GM19395 (cell line): Measurements from ENCODE around the gene KCNJ4.

Experiments used
- ATAC-seq: cut with Tn5 transposase; IDR thresholded peaks from one replicate; pipeline ENCODE4 v1.9.1; 2021; ENCODE audit warnings: mild to moderate bottlenecking, moderate library complexity; ENCODE audit not compliant: unreplicated experiment

The KCNJ4 gene

GRCh38 chr22:38455076-38455529, at the start of gene KCNJ4:
KCNJ4 (minus strand) TSS chr22:38455199; CDS start chr22:38428132, 27,067 bp downstream.
- no peak for ATAC-seq

DNA sequence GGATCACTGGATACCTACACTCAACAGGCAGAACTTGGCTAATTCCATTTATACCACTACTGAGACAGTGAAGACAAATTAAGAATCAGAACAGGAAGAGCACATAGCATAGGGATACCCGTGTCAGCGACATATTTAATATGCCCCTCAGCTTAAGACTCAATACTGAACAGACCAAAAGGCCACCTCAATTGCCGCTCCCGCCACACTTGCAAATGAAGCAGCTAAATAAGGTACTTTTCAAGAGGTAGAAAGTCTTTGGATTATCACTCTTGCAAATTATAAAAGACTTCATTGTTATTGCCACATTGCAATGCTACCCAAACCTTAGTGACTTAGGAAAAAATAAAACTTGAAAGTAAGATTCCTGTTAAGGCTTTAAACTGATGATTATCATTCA, 48.0 kb upstream of the KCNJ4 start:
- ATAC-seq, result no peak

DNA sequence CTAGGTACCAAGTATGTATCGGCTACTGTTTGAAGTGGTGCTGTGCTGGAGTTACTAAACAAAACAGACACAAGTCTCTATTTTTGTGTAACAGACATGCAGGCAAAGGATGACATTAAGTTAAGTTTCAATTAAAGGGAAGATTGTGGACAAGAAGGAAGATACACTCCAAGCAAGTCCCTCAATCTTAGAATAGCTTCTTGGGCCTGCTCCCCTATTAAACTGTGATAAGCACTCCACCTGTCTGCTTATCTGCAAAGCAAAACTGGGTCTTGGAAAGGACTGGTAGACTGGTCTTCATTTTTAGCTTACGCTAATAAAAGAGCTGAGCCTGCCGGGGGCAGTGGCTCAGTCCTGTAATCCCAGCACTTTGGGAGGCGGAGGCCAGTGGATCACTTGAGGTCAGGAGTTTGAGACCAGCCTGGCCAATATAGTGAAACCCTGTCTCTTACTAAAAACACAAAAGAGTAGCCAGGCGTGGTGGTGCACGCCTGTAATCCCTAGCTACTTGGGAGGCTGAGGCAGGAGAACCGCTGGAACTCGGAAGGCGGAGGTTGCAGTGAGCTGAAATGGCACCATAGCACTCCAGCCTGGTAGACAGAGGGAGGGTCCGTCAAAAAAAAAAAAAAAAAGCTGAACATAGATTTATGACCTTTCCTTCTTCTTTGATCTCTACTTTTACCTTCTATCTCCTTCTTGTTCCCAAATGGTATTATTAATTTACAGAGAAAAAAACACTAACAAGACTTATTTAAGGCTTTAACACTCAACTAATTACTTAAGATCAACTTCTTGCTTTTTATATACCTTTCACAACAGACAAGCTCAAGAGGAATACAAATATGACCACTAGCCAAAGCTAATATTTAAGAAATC, 47.0 kb upstream of the KCNJ4 start:
- no peak for ATAC-seq

- no peak for ATAC-seq
Observed at GRCh38 chr22:38497869-38498268, 42.9 kb upstream of the KCNJ4 start.

DNA sequence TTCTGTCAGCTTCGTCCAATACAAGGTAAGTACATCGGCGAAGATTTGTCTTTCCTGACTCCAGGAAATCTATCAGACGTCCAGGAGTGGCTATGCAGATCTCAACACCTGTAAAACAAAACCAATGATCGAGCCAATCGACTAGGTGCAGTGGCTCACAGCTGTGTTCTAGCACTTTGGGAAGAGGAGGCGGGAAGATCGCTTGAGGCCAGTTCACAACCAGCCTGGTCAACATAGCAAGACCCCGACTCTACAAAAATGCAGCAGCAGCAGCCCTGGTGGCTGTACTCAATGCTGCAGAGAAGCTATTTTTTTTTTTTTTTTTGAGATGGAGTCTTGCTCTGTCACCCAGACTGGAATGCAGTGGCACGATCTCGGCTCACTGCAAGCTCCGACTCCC, 39.9 kb upstream of the KCNJ4 start:
- no peak for ATAC-seq

DNA sequence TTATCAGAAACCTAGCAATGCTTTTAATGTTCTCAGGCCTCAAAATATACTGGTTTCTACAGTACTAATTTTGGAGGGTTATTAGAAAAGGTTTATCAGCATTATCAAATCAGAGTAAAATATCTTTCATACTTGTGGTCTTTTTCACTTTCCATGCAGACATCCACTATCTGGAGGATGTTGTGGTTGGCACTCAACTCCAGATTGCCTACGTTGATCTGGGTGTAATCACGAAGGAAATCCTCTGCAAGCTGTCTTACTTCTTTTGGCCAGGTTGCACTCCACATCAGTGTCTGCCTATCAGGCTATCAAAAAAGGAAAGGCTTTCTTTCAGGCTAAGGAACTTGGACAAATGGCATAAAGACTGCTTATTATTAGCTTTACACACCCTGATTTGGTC, 39.5 kb upstream of the KCNJ4 start:
- no peak for ATAC-seq

GRCh38 chr22:38491707-38492348, 36.8 kb upstream of the KCNJ4 start:
- ATAC-seq, result no peak

GRCh38 chr22:38490915-38491314, 35.9 kb upstream of the KCNJ4 start:
- no peak for ATAC-seq

DNA sequence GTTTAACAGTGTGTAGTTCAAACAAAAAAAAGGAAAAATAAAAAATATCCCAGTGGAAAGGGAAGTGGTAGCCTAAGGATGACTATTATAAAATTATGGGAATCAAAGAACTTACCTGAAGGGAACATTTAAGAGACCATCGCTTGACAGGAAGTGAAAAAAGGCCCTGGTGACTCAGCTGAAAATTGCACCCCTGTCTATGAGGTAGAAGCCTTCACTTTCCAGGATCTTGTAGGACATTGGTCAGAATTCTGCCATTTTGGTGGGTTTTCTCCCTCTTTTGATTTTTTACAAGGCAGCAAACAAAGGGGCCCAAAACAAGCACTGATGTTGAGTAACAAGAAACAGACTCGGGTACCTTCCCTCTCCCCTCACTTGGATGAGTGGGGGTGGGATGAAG, 35.5 kb upstream of the KCNJ4 start:
- no peak for ATAC-seq

- no peak for ATAC-seq
Observed at GRCh38 chr22:38489561-38490145, 34.7 kb upstream of the KCNJ4 start.

- ATAC-seq, result no peak
Observed at GRCh38 chr22:38489142-38489541, 34.1 kb upstream of the KCNJ4 start.

DNA sequence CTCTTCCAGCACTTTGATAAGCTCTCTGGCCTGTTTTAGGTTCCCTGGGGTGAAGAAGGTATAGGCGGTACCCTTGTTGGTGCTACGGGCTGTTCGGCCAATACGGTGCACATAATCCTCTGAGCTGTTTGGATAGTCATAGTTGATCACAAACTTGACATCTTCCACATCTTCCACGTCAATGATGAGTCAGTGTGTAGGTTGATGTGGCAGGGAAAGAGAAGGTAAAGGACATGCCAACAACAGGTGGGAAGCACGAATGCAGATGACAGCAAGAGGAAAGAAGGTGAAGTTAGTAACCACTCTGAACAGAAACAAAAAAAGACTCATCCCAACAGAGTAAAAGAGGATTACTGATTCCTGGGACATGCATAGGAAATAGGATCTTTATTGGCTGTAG, 32.9 kb upstream of the KCNJ4 start:
- ATAC-seq, result no peak

GRCh38 chr22:38485783-38486182, 30.8 kb upstream of the KCNJ4 start:
- no peak for ATAC-seq

- no peak for ATAC-seq
Observed at GRCh38 chr22:38484244-38484643, 29.2 kb upstream of the KCNJ4 start.

DNA sequence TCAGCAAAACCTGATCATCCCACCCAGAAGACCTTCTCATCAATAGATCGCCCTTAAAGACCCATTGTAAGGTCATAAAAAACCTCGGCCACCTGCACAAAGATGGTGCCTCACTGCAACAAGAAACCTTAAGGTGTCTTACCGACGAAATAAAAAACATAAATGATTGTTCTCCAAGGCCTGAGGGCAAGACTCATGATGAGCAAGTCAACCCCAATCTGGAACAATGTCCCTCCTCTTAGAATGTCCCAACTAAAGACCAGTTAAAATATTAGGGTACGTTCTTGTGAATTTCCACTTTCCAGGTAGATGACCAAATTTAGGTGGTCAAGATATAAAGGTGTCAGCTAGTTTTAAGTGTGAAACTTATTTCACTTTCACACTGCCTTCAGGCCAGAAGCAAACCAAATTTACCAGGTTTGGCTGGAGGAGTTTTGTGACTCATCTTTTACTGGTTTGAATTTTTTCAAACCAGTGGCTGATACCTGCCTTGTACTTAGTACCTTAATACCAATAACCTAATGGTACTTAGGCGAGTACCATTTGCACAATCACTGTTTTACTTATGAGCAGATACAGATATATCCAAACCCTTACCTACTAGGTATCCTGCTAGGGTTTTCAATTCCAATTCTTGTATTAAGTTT, 27.8 kb upstream of the KCNJ4 start:
- no peak for ATAC-seq

DNA sequence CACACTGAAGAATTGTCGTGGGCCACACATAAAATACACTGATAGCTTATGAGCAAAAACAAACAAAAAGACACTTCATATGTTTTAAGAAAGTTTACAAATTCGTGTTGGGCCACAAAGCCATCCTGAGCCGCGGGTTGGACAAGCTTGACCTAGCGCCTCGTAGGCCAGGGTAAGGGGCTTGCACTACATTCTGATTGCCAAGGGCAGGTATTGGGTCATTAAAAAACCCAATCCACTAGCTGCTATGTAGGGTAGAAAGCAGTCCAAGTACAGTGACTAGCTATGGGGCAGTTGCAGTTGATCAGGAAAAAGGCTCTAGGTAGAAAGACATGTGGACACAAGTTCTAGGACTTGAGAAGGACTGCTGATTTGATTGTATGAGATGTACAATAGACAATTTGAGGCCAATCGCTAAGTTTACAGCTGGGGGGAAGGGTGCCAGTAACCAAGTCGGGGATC, 26.9 kb upstream of the KCNJ4 start:
- ATAC-seq, result no peak

DNA sequence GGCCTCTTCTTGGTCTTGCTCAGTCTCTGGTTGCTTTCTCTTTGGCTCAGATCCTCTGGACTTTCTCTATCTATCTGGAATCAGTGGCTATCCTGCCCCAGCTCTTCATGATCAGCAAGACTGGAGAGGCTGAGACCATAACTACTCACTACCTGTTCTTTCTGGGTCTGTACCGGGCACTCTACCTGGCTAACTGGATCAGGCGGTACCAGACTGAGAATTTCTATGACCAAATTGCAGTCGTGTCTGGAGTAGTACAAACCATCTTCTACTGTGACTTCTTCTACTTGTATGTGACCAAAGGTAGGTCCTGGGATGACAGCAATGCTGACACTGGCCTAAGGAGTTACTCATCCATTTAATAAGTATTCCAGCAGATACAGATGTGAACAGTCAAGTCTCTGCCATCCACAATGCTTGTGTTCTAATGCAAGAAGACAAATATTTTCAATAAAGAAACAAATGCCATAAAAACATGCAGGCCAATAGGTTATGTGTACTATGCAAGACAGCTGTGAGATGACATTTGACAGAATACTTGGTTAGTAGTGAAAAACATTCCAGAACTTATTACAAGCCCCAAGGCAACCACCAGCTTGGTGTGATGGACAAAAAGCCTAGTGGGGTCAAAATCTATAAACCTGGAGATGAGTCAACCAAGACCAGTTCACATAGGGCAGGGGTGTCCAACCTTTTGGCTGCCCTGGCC, 26.3 kb upstream of the KCNJ4 start:
- ATAC-seq, result no peak

DNA sequence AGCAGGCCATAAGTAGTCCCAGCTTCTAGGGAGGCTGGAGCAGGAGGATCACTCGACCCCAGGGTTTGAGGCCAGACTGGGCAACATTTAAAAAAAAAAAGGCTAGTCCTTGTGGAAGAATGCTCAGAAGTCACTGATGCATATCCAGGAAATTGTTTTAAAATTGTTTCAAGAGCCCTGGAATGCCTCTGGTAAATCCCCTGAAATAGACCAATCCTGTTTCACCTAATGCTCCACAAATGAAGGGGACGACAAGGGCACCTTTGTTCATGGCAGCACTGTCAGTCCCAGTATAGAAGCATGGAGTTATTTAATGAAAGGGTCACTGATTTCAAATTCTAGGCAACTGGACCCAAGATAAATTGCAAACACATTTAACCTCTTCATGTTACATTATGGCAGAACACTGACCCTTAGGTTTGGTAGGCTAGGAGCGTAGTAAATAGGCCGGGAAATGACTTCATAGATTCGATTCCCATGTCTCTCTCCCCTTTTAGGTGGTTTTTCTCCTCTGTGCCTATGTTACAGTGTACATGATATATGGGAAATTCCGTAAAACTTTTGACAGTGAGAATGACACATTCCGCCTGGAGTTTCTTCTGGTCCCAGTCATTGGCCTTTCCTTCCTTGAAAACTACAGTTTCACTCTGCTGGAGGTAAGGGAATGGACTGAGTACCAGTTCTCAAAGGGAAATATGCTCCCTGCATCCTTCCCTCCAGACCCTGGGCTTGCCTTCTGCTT, 24.3 kb upstream of the KCNJ4 start:
- no peak for ATAC-seq

DNA sequence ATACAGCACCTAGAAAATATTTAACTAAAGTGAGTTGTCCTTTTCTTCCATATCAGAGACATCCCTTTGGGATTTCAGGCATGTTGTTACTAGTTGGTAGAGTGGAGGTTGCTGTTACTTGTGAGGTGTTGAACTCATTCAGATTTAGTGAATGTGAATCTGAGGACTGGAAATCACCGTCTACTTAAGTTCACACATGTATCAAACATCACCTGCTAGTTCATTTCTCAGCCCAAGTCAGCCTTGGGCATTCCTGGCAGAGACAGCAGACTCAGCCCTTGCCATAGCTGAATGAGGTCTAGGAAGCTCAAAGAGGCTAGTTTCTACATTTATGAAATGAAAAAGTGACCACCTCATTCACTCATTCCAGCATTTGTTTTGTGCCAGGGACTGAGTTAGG, 22.6 kb upstream of the KCNJ4 start:
- ATAC-seq, result no peak

- ATAC-seq, result no peak
Observed at GRCh38 chr22:38474003-38474607, 19.1 kb upstream of the KCNJ4 start.
